Gastroesophageal sphincter (tissue), 4 donors: ENCODE data around the gene KBTBD6. TPM values are rescaled to one million over a fixed set of nuclear protein-coding genes. Genes with fewer than 3 reads are reported as not detected.

ENCODE experiments used
- ATAC-seq: fragments of 150-250 bp; one replicate; pipeline ENCODE4 v1.9.1; 2016; ENCODE audit warnings: mild to moderate bottlenecking, moderate library complexity
- H3K27ac ChIP-seq, 4 donors: fragments of 200-600 bp; sonication (generic) in 3 of 4; 1 replicate in 3 of 4; 2 replicates in 1 of 4; pipeline ENCODE4 v1.5.1; 2016 to 2019
- H3K27me3 ChIP-seq: fragments of 200-600 bp; sonication (generic); one replicate; pipeline ENCODE4 v1.5.1; 2019
- H3K36me3 ChIP-seq, 2 donors: fragments of 200-600 bp; sonication (generic); one replicate each; pipeline ENCODE4 v1.5.1; 2019; ENCODE audit warnings: control low read depth in 1 of 2
- H3K4me1 ChIP-seq, 3 donors: fragments of 200-600 bp; sonication (generic); 1 replicate in 2 of 3; 2 replicates in 1 of 3; pipeline ENCODE4 v1.5.1; 2016 to 2019; ENCODE audit warnings: control low read depth in 2 of 3
- H3K4me3 ChIP-seq, 2 donors: fragments of 200-600 bp; sonication (generic); one replicate each; pipeline ENCODE4 v1.5.1; 2019; ENCODE audit warnings: mild to moderate bottlenecking in 1 of 2, moderate library complexity in 1 of 2
- H3K9me3 ChIP-seq, 3 donors: fragments of 200-600 bp; sonication (generic); one replicate each; pipeline ENCODE4 v1.5.1; 2017 to 2019; ENCODE audit warnings: control low read depth in 2 of 3
- CTCF ChIP-seq, 4 experiments: fragments of 200-600 bp in 2 of 4; fragments of 450-650 bp in 2 of 4; sonication (generic) in 1 of 4; IDR thresholded peaks; one replicate each; pipeline ENCODE4 v1.5.1; 2017 to 2019; ENCODE audit warnings: antibody characterized with exemption in 4 of 4, mild to moderate bottlenecking in 2 of 4, moderate library complexity in 2 of 4
- EP300 ChIP-seq: sonication (generic); formaldehyde crosslinking; IDR thresholded peaks from one replicate; pipeline ENCODE4 v1.6.1; 2017; ENCODE audit warnings: antibody characterized with exemption, mild to moderate bottlenecking
- POLR2A ChIP-seq, 2 donors: fragments of 450-650 bp; IDR thresholded peaks; one replicate each; pipeline ENCODE4 v1.6.1; 2017; ENCODE audit warnings: antibody characterized with exemption in 2 of 2, mild to moderate bottlenecking in 2 of 2, moderate library complexity in 1 of 2
- POLR2AphosphoS5 ChIP-seq: sonication (generic); formaldehyde crosslinking; IDR thresholded peaks from one replicate; pipeline ENCODE4 v1.6.1; 2017; ENCODE audit warnings: antibody characterized with exemption
- WGBS, 2 donors: methylation state at CpG; one replicate each; pipeline ENCODE4 v1.1.5; 2018; ENCODE audit warnings: low coverage in 1 of 2; 5-methylcytosine and 5-hydroxymethylcytosine counted together
- total RNA-seq, 4 donors: library from RNA; depleted of rRNA; stranded (reverse); fragments of >200 nt; gene quantifications; one replicate each; pipeline ENCODE4 v1.1.0, GENCODE V29; 2016

KBTBD6 gene
- total RNA-seq, 4 donors from 2014 or later: 6.1 to 9.8 (median 8.7) TPM

DNA sequence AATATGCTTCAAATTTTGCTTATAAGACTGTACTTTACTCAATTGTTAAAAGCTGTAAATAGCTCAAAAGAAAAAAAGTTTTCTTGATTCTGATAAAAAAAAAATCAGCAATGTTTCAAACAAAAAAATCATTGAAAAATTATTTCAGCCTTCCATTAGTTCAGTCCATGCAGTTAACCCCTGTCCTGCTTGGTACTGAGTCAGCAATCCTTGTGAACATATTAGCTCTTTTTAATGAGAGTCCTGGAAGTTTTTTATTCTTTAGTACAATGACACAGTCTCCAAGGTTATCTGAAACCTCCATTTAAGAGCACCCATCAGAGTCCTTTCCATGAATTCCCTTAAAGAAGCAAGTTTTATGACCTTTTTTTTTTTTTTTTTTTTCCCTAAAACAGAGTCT, 21.4 kb upstream of the KBTBD6 start:
- TF ChIP-seq POLR2A (IDR thresholded peaks at IDR 0.05): no peak
- TF ChIP-seq EP300: no peak
- TF ChIP-seq POLR2AphosphoS5: no peak
- TF ChIP-seq CTCF (IDR thresholded peaks at IDR 0.05): no peak
- H3K4me1 ChIP-seq: no peaks in the 10 kb centered on the region
- no peak overlapping the region for H3K27ac ChIP-seq
- no peaks in the 10 kb centered on the region for H3K27me3 ChIP-seq
- peaks cover 0 to 7% of the 10 kb centered on the region in 2 donors for H3K36me3 ChIP-seq
- H3K4me3 ChIP-seq: no peak overlapping the region
- H3K9me3 ChIP-seq: peaks cover 0 to 32% (median 0%) of the 10 kb centered on the region in 3 donors
- ATAC-seq: no peak

GRCh38 chr13:41152005-41152404, 19.4 kb upstream of the KBTBD6 start:
- peaks cover 0 to 43% (median 0%) of the 10 kb centered on the region in 3 donors for H3K9me3 ChIP-seq
- no peak overlapping the region for H3K4me3 ChIP-seq
- H3K36me3 ChIP-seq: peaks cover 0 to 13% of the 10 kb centered on the region in 2 donors
- no peaks in the 10 kb centered on the region for H3K27me3 ChIP-seq
- no peak overlapping the region for H3K27ac ChIP-seq
- no peaks in the 10 kb centered on the region for H3K4me1 ChIP-seq
- WGBS, 2 donors: 92 to 100% methylated on average over 3 of the region's 3 CpGs
- ATAC-seq: no peak
- TF ChIP-seq CTCF (IDR thresholded peaks at IDR 0.05): no peak
- no peak for TF ChIP-seq POLR2AphosphoS5
- no peak for TF ChIP-seq EP300
- no peak for TF ChIP-seq POLR2A (IDR thresholded peaks at IDR 0.05)

DNA sequence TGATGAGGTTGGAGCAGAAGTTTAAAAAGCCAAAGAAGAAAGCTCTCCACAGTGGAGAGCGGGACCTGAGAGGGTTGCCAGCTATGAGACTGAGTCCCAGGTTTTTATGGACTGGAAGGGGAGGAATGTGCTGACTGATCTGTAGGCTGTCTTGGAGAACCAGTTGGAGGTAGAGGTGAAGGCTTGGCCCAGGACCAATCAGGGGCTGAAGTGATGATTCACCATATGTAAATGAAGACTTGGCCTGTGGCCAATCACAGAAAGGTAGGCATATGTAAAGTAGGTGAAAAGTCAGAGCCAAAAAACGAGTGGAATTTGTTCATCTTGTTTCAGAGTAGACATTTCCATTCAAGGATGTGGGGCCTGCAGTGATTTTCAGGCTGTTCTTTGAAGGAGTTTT, 17.5 kb upstream of the KBTBD6 start:
- H3K4me3 ChIP-seq: no peak overlapping the region
- no peak overlapping the region for H3K27ac ChIP-seq
- WGBS, 2 donors: 58 to 83% methylated on average over 2 of the region's 2 CpGs
- H3K27me3 ChIP-seq: no peaks in the 10 kb centered on the region
- no peak for ATAC-seq
- peaks cover 0 to 43% (median 0%) of the 10 kb centered on the region in 3 donors for H3K9me3 ChIP-seq
- TF ChIP-seq EP300 (no peak), POLR2AphosphoS5 (no peak), CTCF (IDR thresholded peaks at IDR 0.05) (no peak), POLR2A (IDR thresholded peaks at IDR 0.05) (no peak)
- H3K36me3 ChIP-seq: peaks cover 0 to 13% of the 10 kb centered on the region in 2 donors
- H3K4me1 ChIP-seq: no peaks in the 10 kb centered on the region

GRCh38 chr13:41148419-41149283, 16.0 kb upstream of the KBTBD6 start:
- H3K4me3 ChIP-seq: no peak overlapping the region
- peaks cover 0 to 43% (median 0%) of the 10 kb centered on the region in 3 donors for H3K9me3 ChIP-seq
- H3K27ac ChIP-seq: no peak overlapping the region
- no peak for TF ChIP-seq POLR2AphosphoS5
- TF ChIP-seq CTCF (IDR thresholded peaks at IDR 0.05): no peak
- TF ChIP-seq EP300: no peak
- no peak for TF ChIP-seq POLR2A (IDR thresholded peaks at IDR 0.05)
- no peaks in the 10 kb centered on the region for H3K4me1 ChIP-seq
- no peak for ATAC-seq
- peaks cover 0 to 13% of the 10 kb centered on the region in 2 donors for H3K36me3 ChIP-seq
- no peaks in the 10 kb centered on the region for H3K27me3 ChIP-seq
- WGBS, 2 donors: 84 to 92% methylated on average over 2 to 3 of the region's 3 CpGs
